GM21717 (cell line): ENCODE results near the gene GNG2.

Experiments used
- ATAC-seq: cut with Tn5 transposase; IDR thresholded peaks from one replicate; pipeline ENCODE4 v1.9.1; 2021; ENCODE audit warnings: mild to moderate bottlenecking, moderate library complexity; ENCODE audit not compliant: unreplicated experiment

The GNG2 gene

DNA sequence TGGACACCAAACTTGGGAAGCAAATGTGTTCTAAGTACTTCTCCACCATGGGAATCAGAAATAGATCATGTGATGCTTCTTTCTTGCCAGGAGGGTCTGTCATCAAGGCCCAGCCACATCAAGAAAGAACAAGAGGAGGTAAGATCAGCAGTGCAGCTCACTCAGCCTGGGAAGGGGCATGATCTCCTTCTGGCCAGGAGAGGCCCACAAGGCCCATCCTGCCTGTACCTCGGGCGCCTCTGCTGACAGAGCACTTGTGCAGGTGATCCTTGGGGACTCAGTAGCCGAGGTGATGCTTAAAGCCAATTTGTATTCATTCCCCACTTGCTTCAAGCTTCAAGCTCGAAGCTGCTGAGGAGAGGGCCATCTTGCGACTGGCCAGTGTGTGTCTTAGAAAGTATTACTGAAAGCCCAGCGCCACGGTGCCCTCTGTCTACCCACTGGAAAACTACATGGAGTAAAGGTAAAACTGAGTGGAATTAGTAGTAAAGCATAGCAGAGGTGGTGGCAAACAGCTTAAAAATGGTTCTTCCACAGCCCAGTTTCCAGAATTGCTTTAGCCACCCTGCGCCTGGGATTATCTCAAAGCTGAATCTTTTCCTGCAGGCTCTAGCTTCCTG is 155.1 kb downstream of the GNG2 start:
- ATAC-seq: no peak

GRCh38 chr14:52018252-52018651 is 157.8 kb downstream of the GNG2 start:
- ATAC-seq: no peak

DNA sequence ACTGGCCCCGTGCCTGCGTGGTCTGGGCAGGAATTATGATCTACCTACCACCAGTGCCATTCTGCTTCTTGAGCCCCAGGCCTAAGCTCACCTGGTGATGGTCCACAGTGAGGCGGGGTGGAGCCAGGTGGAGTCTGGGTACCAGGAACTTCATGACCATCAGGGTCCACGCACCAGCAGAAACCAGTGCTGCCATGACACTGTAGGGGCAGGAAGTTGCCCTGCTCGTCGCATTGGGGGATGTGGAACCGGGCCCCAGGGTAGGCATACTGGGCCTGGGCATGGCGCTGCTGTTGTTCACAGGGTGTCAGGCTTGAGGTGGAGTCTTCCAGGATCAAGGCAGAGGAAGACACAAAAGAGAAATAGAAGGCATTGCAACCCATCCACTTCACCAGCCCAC is 158.6 kb downstream of the GNG2 start:
- no peak for ATAC-seq
